Activated CD8-positive, alpha-beta T cell treated with anti-CD3 and anti-CD28 coated beads, Interleukin-2, amount 10 ng/mL, durations not matched to agents 7 days and 5 days (primary cell): ENCODE data around the gene FAM120B. TPM values are rescaled to one million over a fixed set of nuclear protein-coding genes. Genes with fewer than 3 reads are reported as not detected.
"Not testable (repeated sequence)": the region's sequence is repeated elsewhere in the genome, so short reads cannot be mapped to it uniquely, and the experiment has no call there.

Source experiments
- ATAC-seq: fragments of 150-1000 bp; cut with Tn5 transposase; one replicate; pipeline ENCODE4 v1.10.0; 2021; ENCODE audit warnings: moderate library complexity
- CTCF ChIA-PET: fragments of 350-600 bp; sonication (Branson Sonifier 250); formaldehyde crosslinking; loops from one replicate; lab custom pipeline; 2021; ENCODE audit warnings: antibody characterized with exemption; lab: Charles Lee
- POLR2A ChIA-PET: fragments of 350-600 bp; sonication (Branson Sonifier 250); formaldehyde crosslinking; loops from one replicate; lab custom pipeline; 2021; ENCODE audit warnings: antibody characterized with exemption; lab: Charles Lee
- DNase-seq: peaks from one replicate; pipeline ENCODE4 v3.0.0-alpha.2; 2020
- H3K27ac Mint-ChIP-seq: one replicate; pipeline ENCODE4 v1.8.0; 2021; ENCODE audit warnings: mild to moderate bottlenecking, mixed read lengths
- H3K27me3 Mint-ChIP-seq: one replicate; pipeline ENCODE4 v1.8.0; 2021; ENCODE audit warnings: low read depth, mixed read lengths
- H3K36me3 Mint-ChIP-seq: one replicate; pipeline ENCODE4 v1.8.0; 2021; ENCODE audit warnings: low read depth, mixed read lengths
- H3K4me1 Mint-ChIP-seq: one replicate; pipeline ENCODE4 v1.8.0; 2021; ENCODE audit warnings: low read depth, mixed read lengths
- H3K4me3 Mint-ChIP-seq: one replicate; pipeline ENCODE4 v1.8.0; 2021; ENCODE audit warnings: mild to moderate bottlenecking, mixed read lengths
- H3K9me3 Mint-ChIP-seq: one replicate; pipeline ENCODE4 v1.8.0; 2022; ENCODE audit warnings: mixed read lengths; ENCODE audit not compliant: insufficient read depth
- total RNA-seq, 2 experiments: library from RNA; stranded (reverse); gene quantifications; one replicate each; pipeline ENCODE4 v1.2.3, GENCODE V29; 2021

The FAM120B gene
- total RNA-seq, 2 experiments from 2014 or later: 25.5 to 26.0 TPM

DNA sequence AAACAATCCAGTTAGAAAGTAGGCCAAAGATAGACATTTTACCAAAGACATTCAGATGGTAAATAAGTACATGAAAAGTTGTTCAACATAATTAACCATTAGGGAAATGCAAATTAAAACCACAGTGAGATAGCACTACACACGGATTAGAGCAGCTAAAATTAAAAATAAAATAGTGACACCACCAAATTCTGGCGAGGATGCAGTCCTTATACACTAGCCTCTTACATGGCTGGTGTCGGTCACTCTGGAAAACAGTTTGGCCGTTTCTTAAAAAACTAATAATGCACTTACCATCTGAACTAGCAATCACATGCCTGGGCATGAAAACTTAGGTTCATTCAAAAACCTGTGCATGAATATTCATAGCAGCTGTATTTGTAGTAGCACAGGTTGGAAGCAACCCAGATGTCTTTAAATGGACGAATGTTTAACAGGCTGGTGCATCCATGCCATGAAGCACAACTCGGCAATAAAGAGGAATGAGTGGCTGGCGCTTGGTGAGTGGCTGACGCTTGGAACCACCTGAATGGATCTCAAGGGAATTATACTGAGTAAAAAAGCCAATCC, 77.0 kb downstream of the FAM120B start:
- no peaks in the 10 kb centered on the region for H3K9me3 Mint-ChIP-seq

GRCh38 chr6:170385506-170385905, 78.9 kb downstream of the FAM120B start:
- no peak for ATAC-seq
- DNase-seq: no peak
- POLR2A ChIA-PET: no interaction called here

More for the DNA sequence above, 77.0 kb downstream of the FAM120B start:
- H3K4me3 Mint-ChIP-seq: no peak overlapping the region
- H3K4me1 Mint-ChIP-seq: peaks cover 6% of the 10 kb centered on the region
- CTCF ChIA-PET: no interaction called here
- POLR2A ChIA-PET: no interaction called here
- DNase-seq (no peak), ATAC-seq (no peak)
- peaks cover 4% of the 10 kb centered on the region for H3K36me3 Mint-ChIP-seq
- H3K27ac Mint-ChIP-seq: no peak overlapping the region
- no peaks in the 10 kb centered on the region for H3K27me3 Mint-ChIP-seq

GRCh38 chr6:170388113-170388512, 81.6 kb downstream of the FAM120B start:
- no peak for ATAC-seq
- CTCF ChIA-PET: no interaction called here
- peaks cover 28% of the 10 kb centered on the region for H3K36me3 Mint-ChIP-seq
- no peak overlapping the region for H3K4me3 Mint-ChIP-seq
- H3K9me3 Mint-ChIP-seq: no peaks in the 10 kb centered on the region
- POLR2A ChIA-PET: no interaction called here
- no peak for DNase-seq
- H3K27me3 Mint-ChIP-seq: no peaks in the 10 kb centered on the region
- peaks cover under 1% of the 10 kb centered on the region for H3K4me1 Mint-ChIP-seq
- H3K27ac Mint-ChIP-seq: peak overlapping the region; percentile 20

More at GRCh38 chr6:170385506-170385905, 78.9 kb downstream of the FAM120B start:
- Mint-ChIP-seq H3K9me3 (no peaks in the 10 kb centered on the region), H3K4me3 (no peak overlapping the region), H3K27ac (no peak overlapping the region), H3K36me3 (peaks cover 13% of the 10 kb centered on the region), H3K27me3 (no peaks in the 10 kb centered on the region), H3K4me1 (no peaks in the 10 kb centered on the region)
- CTCF ChIA-PET: interaction anchor here (1.0 kb wide), 1 partner anchor 554 kb away, joined by 3 read pairs; no protein-coding TSS in a partner anchor

- Mint-ChIP-seq H3K27ac (no peak overlapping the region), H3K4me3 (no peak overlapping the region), H3K36me3 (peaks cover 65% of the 10 kb centered on the region), H3K9me3 (no peaks in the 10 kb centered on the region), H3K4me1 (peaks cover 11% of the 10 kb centered on the region), H3K27me3 (no peaks in the 10 kb centered on the region)
- DNase-seq (no peak), ATAC-seq (no peak)
- ChIA-PET POLR2A (no interaction called here), CTCF (interaction anchor here (1.4 kb wide), 1 partner anchor 8 kb away, joined by 5 read pairs; no protein-coding TSS in a partner anchor)
Measured at GRCh38 chr6:170393033-170393432, 86.5 kb downstream of the FAM120B start.

GRCh38 chr6:170393807-170394399, 87.3 kb downstream of the FAM120B start:
- Mint-ChIP-seq H3K4me1 (peaks cover 11% of the 10 kb centered on the region), H3K27me3 (no peaks in the 10 kb centered on the region), H3K9me3 (no peaks in the 10 kb centered on the region), H3K27ac (peak overlapping the region; percentile 7), H3K4me3 (no peak overlapping the region), H3K36me3 (peaks cover 62% of the 10 kb centered on the region)
- CTCF ChIA-PET: interaction anchor here (1.4 kb wide), 1 partner anchor 9 kb away, joined by 5 read pairs; no protein-coding TSS in a partner anchor
- POLR2A ChIA-PET: no interaction called here
- DNase-seq: peak; percentile 64
- ATAC-seq: peak; percentile 84

DNA sequence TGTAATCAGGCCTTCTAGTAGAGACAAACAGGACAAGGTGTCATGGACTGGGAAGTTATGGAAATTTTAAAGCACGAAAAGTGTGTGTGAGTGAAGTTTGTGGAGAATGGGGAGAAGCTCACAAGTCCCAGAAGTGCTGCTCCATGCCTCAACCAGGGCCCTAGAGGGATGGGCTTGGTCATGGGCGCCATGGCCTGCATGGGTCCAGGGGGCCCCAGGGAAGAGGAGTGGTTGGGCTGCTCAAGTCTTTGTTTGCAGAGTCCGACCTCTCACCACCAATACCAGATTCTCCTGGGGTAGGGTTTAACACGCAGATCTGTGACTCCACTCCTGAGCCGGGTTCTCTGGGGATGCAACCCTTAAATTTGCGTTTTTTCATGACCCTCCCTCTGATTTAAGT, 88.4 kb downstream of the FAM120B start:
- Mint-ChIP-seq H3K4me1 (peaks cover 11% of the 10 kb centered on the region), H3K27ac (no peak overlapping the region), H3K4me3 (no peak overlapping the region), H3K36me3 (peaks cover 60% of the 10 kb centered on the region), H3K27me3 (no peaks in the 10 kb centered on the region), H3K9me3 (no peaks in the 10 kb centered on the region)
- ChIA-PET POLR2A (no interaction called here), CTCF (no interaction called here)
- ATAC-seq (no peak), DNase-seq (no peak)

DNA sequence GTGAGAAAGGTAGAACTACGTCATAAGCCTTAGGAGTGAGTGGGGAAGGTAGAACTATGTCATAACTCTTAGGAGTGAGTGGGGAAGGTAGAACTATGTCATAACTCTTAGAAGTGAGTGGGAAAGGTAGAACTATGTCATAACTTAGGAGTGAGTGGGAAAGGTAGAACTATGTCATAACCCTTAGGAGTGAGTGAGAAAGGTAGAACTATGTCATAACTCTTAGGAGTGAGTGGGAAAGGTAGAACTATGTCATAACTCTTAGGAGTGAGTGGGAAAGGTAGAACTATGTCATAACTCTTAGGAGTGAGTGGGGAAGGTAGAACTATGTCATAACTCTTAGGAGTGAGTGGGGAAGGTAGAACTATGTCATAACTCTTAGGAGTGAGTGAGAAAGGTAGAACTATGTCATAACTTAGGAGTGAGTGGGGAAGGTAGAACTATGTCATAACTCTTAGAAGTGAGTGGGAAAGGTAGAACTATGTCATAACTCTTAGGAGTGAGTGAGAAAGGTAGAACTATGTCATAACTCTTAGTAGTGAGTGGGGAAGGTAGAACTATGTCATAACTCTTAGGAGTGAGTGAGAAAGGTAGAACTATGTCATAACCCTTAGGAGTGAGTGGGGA, 92.3 kb downstream of the FAM120B start:
- DNase-seq, H3K4me3 Mint-ChIP-seq, H3K27ac Mint-ChIP-seq, CTCF ChIA-PET, H3K27me3 Mint-ChIP-seq, H3K4me1 Mint-ChIP-seq, POLR2A ChIA-PET, ATAC-seq, H3K9me3 Mint-ChIP-seq: not testable (repeated sequence)
- H3K36me3 Mint-ChIP-seq: peaks cover 37% of the 10 kb centered on the region

- DNase-seq, ATAC-seq, POLR2A ChIA-PET, H3K4me1 Mint-ChIP-seq, CTCF ChIA-PET, H3K27ac Mint-ChIP-seq, H3K4me3 Mint-ChIP-seq, H3K27me3 Mint-ChIP-seq, H3K9me3 Mint-ChIP-seq: not testable (repeated sequence)
- peaks cover 38% of the 10 kb centered on the region for H3K36me3 Mint-ChIP-seq
Measured at GRCh38 chr6:170399955-170400558, 93.5 kb downstream of the FAM120B start.

DNA sequence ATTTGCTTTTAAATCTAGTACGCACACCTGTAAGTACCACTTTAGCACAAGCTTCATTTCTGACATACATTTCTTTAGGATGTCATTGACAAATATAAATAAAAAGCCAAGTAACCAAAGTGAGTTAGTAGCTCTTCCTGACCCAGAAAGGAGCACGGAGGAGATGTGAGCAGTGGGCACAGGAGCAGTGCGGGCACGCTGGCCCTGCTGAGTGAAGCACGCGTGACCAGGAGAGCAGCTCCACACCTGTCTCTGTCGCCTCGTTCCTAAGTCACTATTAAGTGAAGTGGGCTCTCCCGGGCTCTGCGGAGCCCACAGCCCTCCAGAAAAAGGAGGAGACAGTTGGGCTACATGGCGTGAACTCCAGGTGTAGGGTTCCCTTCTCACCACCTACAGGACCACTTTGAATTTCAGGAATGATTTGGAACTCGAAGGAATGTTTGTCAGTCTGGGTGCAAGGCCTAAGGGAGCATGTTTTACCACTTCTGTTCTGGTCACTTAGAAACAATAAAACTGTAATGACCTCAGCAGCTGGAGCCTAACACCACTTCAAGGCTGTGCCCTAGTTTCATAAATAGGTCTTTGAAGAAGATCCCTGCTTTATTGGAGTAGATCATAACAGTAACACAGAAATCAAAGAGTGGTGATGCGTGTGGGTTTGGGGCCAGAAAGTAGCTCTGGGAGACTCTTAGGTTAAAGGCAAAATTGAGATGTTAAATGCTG, 95.9 kb downstream of the FAM120B start:
- Mint-ChIP-seq H3K4me3 (no peak overlapping the region), H3K27me3 (no peaks in the 10 kb centered on the region), H3K27ac (no peak overlapping the region), H3K9me3 (no peaks in the 10 kb centered on the region), H3K4me1 (peaks cover 4% of the 10 kb centered on the region), H3K36me3 (peaks cover 35% of the 10 kb centered on the region)
- no peak for DNase-seq
- CTCF ChIA-PET: no interaction called here
- ATAC-seq: no peak
- POLR2A ChIA-PET: no interaction called here

DNA sequence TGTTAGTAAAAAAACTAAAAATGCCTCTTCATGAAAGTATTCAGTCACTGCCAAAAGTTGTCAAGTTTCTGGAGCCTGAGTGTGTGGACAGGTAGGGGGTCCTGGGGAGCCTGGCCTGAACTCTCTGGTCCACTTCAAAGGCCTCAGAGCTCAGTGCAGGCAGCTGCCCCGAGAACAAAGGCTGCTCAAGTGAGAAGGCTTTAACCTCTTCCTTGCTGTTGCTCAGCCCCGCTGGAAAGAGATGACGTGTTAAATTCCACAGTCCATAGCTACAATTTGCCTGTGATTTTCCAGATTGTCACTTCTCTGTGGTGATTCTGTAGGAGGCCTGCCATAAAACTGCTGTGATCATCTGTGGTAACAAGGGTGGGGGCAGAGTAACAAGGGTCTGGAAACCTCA, 96.9 kb downstream of the FAM120B start:
- Mint-ChIP-seq H3K27me3 (no peaks in the 10 kb centered on the region), H3K27ac (no peak overlapping the region), H3K9me3 (no peaks in the 10 kb centered on the region), H3K36me3 (peaks cover 35% of the 10 kb centered on the region), H3K4me3 (no peak overlapping the region), H3K4me1 (peaks cover 4% of the 10 kb centered on the region)
- ChIA-PET POLR2A (no interaction called here), CTCF (interaction anchor here (0.9 kb wide), 1 partner anchor 114 kb away, joined by 3 read pairs; no protein-coding TSS in a partner anchor)
- no peak for DNase-seq
- no peak for ATAC-seq

DNA sequence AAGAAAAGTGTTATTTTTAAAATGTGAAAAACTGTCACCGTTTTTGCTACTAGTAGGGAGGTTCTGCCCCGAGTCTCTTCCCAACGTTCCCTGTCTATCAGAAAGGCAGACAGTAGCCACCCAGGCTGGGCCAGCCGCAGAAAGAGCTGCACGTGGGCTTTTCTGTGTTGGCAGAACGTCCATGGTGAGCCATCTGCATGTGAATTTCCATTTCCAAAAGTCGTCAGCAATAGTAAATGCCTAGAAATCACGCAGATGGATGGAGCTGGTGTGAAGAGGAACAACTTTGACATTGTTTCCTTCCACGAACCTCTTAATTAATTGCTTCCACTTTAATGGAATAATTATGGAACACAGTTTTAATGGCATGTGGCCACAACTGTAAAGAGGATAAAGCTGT, 97.5 kb downstream of the FAM120B start:
- Mint-ChIP-seq H3K27ac (no peak overlapping the region), H3K9me3 (no peaks in the 10 kb centered on the region), H3K27me3 (no peaks in the 10 kb centered on the region), H3K36me3 (peaks cover 35% of the 10 kb centered on the region), H3K4me1 (peaks cover 4% of the 10 kb centered on the region), H3K4me3 (no peak overlapping the region)
- ChIA-PET CTCF (interaction anchor here (0.9 to 1.1 kb wide), 2 partner anchors 113 to 125 kb away, joined by 3 read pairs; no protein-coding TSS in a partner anchor), POLR2A (no interaction called here)
- DNase-seq: no peak
- no peak for ATAC-seq
